ENCODE data around the gene SYNDIG1. TPM values are rescaled to one million over a fixed set of nuclear protein-coding genes. Genes with fewer than 3 reads are reported as not detected.

The SYNDIG1 gene
- total and polyA plus RNA-seq, 2 of the 4 experiments (the other 2 are of a cell fraction), result not detected

GRCh38 chr20:24633521-24633920 is 164.1 kb downstream of the SYNDIG1 start:
- Histone ChIP-seq H4K5ac (ENCODE audit: low read depth, low read length) (no peak overlapping the region), H3K9ac (ENCODE audit: low read depth, low read length) (no peak overlapping the region), H4K8ac (ENCODE audit: low read depth in 2 of 2, low read length in 2 of 2) (no peak overlapping the region), H3K56ac (ENCODE audit: extremely low read depth, insufficient read depth, low read length) (no peak overlapping the region), H3K4me3 (ENCODE audit: insufficient read depth, low read depth, low read length) (no peak overlapping the region), H3K4ac (ENCODE audit: low read depth, low read length) (peak overlapping the region; percentile 22; the same call in 1 of the 2 replicates), H4K91ac (ENCODE audit: insufficient read depth, low read depth, low read length) (peak overlapping the region; percentile 43), H3K4me1 (ENCODE audit: control insufficient read depth, insufficient read depth, low read length) (peaks cover 7% of the 10 kb centered on the region), H3K4me2 (ENCODE audit: low read depth, low read length) (no peak overlapping the region), H3K9me3 (ENCODE audit: control insufficient read depth, insufficient read depth, low read length) (no peaks in the 10 kb centered on the region), H3K79me1 (ENCODE audit: low read depth in 1 of 2, low read length in 2 of 2) (no peaks in the 10 kb centered on the region), H2AFZ (replicated peaks; ENCODE audit: low read length, poor library complexity) (no peak overlapping the region), H2BK5ac (ENCODE audit: low read depth, low read length, poor library complexity, severe bottlenecking) (no peak overlapping the region), H3K27ac (ENCODE audit: insufficient read depth, low read length) (no peak overlapping the region), H2AK5ac (ENCODE audit: low read depth, low read length) (no peak overlapping the region), H3K18ac (ENCODE audit: low read depth, low read length) (no peak overlapping the region), H3K9me1 (ENCODE audit: insufficient read depth, low read length) (peaks cover 2% of the 10 kb centered on the region; the same call in 1 of the 2 replicates), H3K36me3 (ENCODE audit: control insufficient read depth, insufficient read depth, low read length) (no peaks in the 10 kb centered on the region), H2BK20ac (ENCODE audit: low read depth, low read length) (peak overlapping the region; percentile 63; the same call in 1 of the 2 replicates), H2BK120ac (ENCODE audit: low read depth, low read length) (peak overlapping the region; percentile 71), H2AK9ac (replicated peaks; ENCODE audit: low read depth, low read length, poor library complexity) (no peak overlapping the region), H3K14ac (replicated peaks; ENCODE audit: low read depth, low read length) (no peak overlapping the region), H2BK15ac (ENCODE audit: low read depth, low read length) (0 out of 3 replicates have a peak overlapping the region, but pooled peaks have one; percentile 49), H4K20me1 (ENCODE audit: insufficient read depth, low read length) (no peaks in the 10 kb centered on the region), H3K23ac (ENCODE audit: low read depth, low read length) (no peak overlapping the region), H3K27me3 (ENCODE audit: control insufficient read depth, insufficient read depth, low read length) (no peaks in the 10 kb centered on the region; the same call in 1 of the 2 replicates)
- dilution Hi-C loops (cut with HindIII; ENCODE audit: low sequenced_read_pairs, unreplicated experiment), result no loop called here
- ChIA-PET POLR2A (ENCODE audit: unreplicated experiment) (no interaction called here), CTCF (no interaction called here)
- no peak for ATAC-seq (ENCODE audit: low read depth)
- TF ChIP-seq POLR2A (IDR thresholded peaks at IDR 0.05; ENCODE audit: low read depth, low read length), result no peak
- no peak for TF ChIP-seq SMC3 (IDR thresholded peaks at IDR 0.05; ENCODE audit: low read depth, low read length)
- no peak for TF ChIP-seq CHD1 (IDR thresholded peaks at IDR 0.05; ENCODE audit: low read depth, low read length)
- no peak for TF ChIP-seq CTCF (conservative IDR thresholded peaks at IDR 0.05; ENCODE audit: low read depth, low read length)
- TF ChIP-seq RAD21 (IDR thresholded peaks at IDR 0.05; ENCODE audit: low read length), result no peak
- no peak for TF ChIP-seq RFX5 (IDR thresholded peaks at IDR 0.05; ENCODE audit: low read depth, low read length)
- TF ChIP-seq NFE2L2 (IDR thresholded peaks at IDR 0.05; ENCODE audit: low read depth, low read length), result no peak
- TF ChIP-seq FOS (IDR thresholded peaks at IDR 0.05; ENCODE audit: low read depth, low read length), result no peak
- TF ChIP-seq ELK1 (IDR thresholded peaks at IDR 0.05; ENCODE audit: borderline replicate concordance, low read depth, low read length), result no peak
- TF ChIP-seq MAZ (IDR thresholded peaks at IDR 0.05; ENCODE audit: borderline replicate concordance, low read depth, low read length), result no peak
- no peak for TF ChIP-seq CEBPB (IDR thresholded peaks at IDR 0.05; ENCODE audit: low read depth, low read length)
- TF ChIP-seq BHLHE40 (IDR thresholded peaks at IDR 0.05; ENCODE audit: low read depth, low read length), result no peak
- no peak for TF ChIP-seq USF2 (IDR thresholded peaks at IDR 0.05; ENCODE audit: low read depth, low read length)
- TF ChIP-seq MXI1 (IDR thresholded peaks at IDR 0.05; ENCODE audit: borderline replicate concordance, low read depth, low read length), result no peak
- no peak for TF ChIP-seq MAFK (IDR thresholded peaks at IDR 0.05; ENCODE audit: low read depth, low read length)
- TF ChIP-seq RCOR1 (IDR thresholded peaks at IDR 0.05; ENCODE audit: insufficient replicate concordance, low read length), result no peak
- in situ Hi-C loops (cut with MboI; ENCODE audit: low sequenced_read_pairs), result loop anchor here (25.0 kb wide), 1 partner anchor 754 kb away; the partner anchor contains the start of gene ABHD12
- intact Hi-C loops (cut with micrococcal nuclease), result no loop called here
- DNase-seq, result no peak
- no CpG with 5 or more reads among the region's 10 CpGs for WGBS, 2 experiments (ENCODE audit: extremely low coverage in 2 of 2, insufficient read length in 1 of 2)
- BruUV-seq (replicated peaks), result no TSS peak

Measured in IMR-90 (cell line).